Measurements from ENCODE around the gene STARD7. TPM values are rescaled to one million over a fixed set of nuclear protein-coding genes. Genes with fewer than 3 reads are reported as not detected.

The STARD7 gene
- total RNA-seq, 1 donor from 2014 or later = 103 TPM

GRCh38 chr2:96145036-96145847 lies 63.4 kb downstream of the STARD7 start, which contains the start of gene DUSP2:
DUSP2 (minus strand) TSS chr2:96145440; CDS start chr2:96145354, 86 bp downstream.
- Histone ChIP-seq H3K27ac (ENCODE audit: low read depth, low read length) (peak within 1 kb of the TSS; percentile 41), H3K9me3 (ENCODE audit: insufficient read depth, low read depth, low read length) (no peaks in the 10 kb centered on the region), H3K4me2 (ENCODE audit: low read length) (peak within 1 kb of the TSS; percentile 88), H3K9ac (ENCODE audit: low read length) (peak within 1 kb of the TSS; percentile 62), H3K4me3 (ENCODE audit: insufficient read depth, low read depth, low read length) (peak within 1 kb of the TSS; percentile 55), H2AFZ (ENCODE audit: low read depth, low read length) (peak within 1 kb of the TSS; percentile 87), H3K27me3 (ENCODE audit: insufficient read depth, low read length) (no peaks in the 10 kb centered on the region), H3K4me1 (ENCODE audit: insufficient read depth, low read length) (peaks cover 43% of the 10 kb centered on the region), H3K36me3 (ENCODE audit: insufficient read depth, low read length) (no peaks in the 10 kb centered on the region), H3K79me2 (ENCODE audit: insufficient read depth, low read length) (no peaks in the 10 kb centered on the region), H4K20me1 (ENCODE audit: insufficient read depth, low read length) (peaks cover 13% of the 10 kb centered on the region)
- DNase-seq (ENCODE audit: low read depth) = peak; percentile 59
- Mint-ChIP-seq H3K4me3 (ENCODE audit: unreplicated experiment) (peak within 1 kb of the TSS; percentile 75), H3K36me3 (ENCODE audit: low read depth, unreplicated experiment) (no peaks in the 10 kb centered on the region), H3K27ac (ENCODE audit: unreplicated experiment) (no peak within 1 kb of the TSS), H3K9me3 (ENCODE audit: unreplicated experiment) (no peaks in the 10 kb centered on the region), H3K27me3 (ENCODE audit: low read depth, unreplicated experiment) (peaks cover 36% of the 10 kb centered on the region), H3K4me1 (ENCODE audit: low read depth, unreplicated experiment) (peaks cover 4% of the 10 kb centered on the region)
- TF ChIP-seq, protein P1, sequence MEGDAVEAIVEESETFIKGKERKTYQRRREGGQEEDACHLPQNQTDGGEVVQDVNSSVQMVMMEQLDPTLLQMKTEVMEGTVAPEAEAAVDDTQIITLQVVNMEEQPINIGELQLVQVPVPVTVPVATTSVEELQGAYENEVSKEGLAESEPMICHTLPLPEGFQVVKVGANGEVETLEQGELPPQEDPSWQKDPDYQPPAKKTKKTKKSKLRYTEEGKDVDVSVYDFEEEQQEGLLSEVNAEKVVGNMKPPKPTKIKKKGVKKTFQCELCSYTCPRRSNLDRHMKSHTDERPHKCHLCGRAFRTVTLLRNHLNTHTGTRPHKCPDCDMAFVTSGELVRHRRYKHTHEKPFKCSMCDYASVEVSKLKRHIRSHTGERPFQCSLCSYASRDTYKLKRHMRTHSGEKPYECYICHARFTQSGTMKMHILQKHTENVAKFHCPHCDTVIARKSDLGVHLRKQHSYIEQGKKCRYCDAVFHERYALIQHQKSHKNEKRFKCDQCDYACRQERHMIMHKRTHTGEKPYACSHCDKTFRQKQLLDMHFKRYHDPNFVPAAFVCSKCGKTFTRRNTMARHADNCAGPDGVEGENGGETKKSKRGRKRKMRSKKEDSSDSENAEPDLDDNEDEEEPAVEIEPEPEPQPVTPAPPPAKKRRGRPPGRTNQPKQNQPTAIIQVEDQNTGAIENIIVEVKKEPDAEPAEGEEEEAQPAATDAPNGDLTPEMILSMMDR (IDR thresholded peaks at IDR 0.05; ENCODE audit: insufficient read depth, low read depth, low read length) = no peak
- TF ChIP-seq EZH2 (IDR thresholded peaks at IDR 0.05; ENCODE audit: insufficient read depth, low read length) = no peak
- FAIRE-seq = no peak

DNA sequence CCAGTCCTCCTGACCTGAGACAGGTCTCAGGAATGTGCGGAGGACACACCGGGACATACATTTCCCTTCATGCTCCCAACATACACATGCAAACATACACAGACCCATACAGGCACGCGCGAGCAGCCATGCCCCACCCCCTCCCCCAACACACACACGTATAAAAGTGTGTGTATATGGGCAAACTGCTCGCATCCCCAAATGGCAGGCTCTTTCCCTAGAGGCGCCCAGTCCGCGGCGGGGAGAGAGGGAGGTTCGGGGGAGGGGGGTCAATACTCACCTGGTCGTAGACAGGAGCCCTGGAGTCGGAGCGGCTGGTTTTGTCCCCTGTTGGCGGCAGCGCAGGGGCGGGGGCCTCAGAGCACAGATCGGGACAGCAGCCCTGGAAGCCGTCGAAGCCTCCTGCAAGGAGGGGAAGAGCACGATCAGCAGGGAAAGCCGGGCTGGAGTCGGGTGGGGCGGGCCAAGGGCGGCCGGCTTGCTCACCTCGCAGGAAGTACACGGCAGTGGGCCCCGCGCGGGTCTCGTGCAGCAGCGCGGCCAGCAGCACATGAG lies 64.1 kb downstream of the STARD7 start:
- TF ChIP-seq EZH2 (IDR thresholded peaks at IDR 0.05; ENCODE audit: insufficient read depth, low read length) = no peak
- TF ChIP-seq, protein P1 (IDR thresholded peaks at IDR 0.05; ENCODE audit: insufficient read depth, low read depth, low read length) = no peak
- Mint-ChIP-seq H3K36me3 (ENCODE audit: low read depth, unreplicated experiment) (no peaks in the 10 kb centered on the region), H3K27ac (ENCODE audit: unreplicated experiment) (no peak overlapping the region), H3K9me3 (ENCODE audit: unreplicated experiment) (no peaks in the 10 kb centered on the region), H3K27me3 (ENCODE audit: low read depth, unreplicated experiment) (peaks cover 34% of the 10 kb centered on the region), H3K4me3 (ENCODE audit: unreplicated experiment) (peak overlapping the region; percentile 75), H3K4me1 (ENCODE audit: low read depth, unreplicated experiment) (peaks cover 4% of the 10 kb centered on the region)
- Histone ChIP-seq H2AFZ (ENCODE audit: low read depth, low read length) (peak overlapping the region; percentile 87), H3K36me3 (ENCODE audit: insufficient read depth, low read length) (no peaks in the 10 kb centered on the region), H3K4me2 (ENCODE audit: low read length) (peak overlapping the region; percentile 88), H4K20me1 (ENCODE audit: insufficient read depth, low read length) (peaks cover 13% of the 10 kb centered on the region), H3K4me1 (ENCODE audit: insufficient read depth, low read length) (peaks cover 43% of the 10 kb centered on the region), H3K9ac (ENCODE audit: low read length) (peak overlapping the region; percentile 62), H3K4me3 (ENCODE audit: insufficient read depth, low read depth, low read length) (peak overlapping the region; percentile 55), H3K9me3 (ENCODE audit: insufficient read depth, low read depth, low read length) (no peaks in the 10 kb centered on the region), H3K27me3 (ENCODE audit: insufficient read depth, low read length) (no peaks in the 10 kb centered on the region), H3K79me2 (ENCODE audit: insufficient read depth, low read length) (no peaks in the 10 kb centered on the region), H3K27ac (ENCODE audit: low read depth, low read length) (no peak overlapping the region)
- DNase-seq (ENCODE audit: low read depth) = no peak
- FAIRE-seq = no peak

Measured in astrocyte (in vitro differentiated cells and primary cell).